ENCODE data around the gene RBMX2.

RBMX2 gene

DNA sequence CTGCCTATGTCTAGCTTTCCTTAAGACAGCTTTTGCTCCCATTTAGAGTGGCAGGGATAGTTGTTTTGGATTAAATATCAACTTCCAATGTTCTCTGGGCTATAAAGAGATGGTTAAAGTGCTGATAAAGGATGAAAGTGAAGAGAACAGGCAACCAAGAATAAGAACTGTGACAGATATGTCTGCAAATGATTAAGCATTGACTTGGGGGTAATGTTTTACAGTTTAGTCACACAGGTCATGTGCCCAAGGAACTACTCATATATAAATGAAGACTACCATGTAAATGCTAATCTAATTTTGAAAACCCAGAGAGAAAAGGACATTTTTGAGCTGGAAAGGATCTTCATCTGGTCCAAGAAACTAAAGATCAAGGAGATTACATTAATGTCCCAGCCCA, 42.1 kb downstream of the RBMX2 start:
- in situ Hi-C loops (cut with MboI; ENCODE audit: low sequenced_read_pairs, unreplicated experiment) = no loop called here
- TF ChIP-seq, protein P1, sequence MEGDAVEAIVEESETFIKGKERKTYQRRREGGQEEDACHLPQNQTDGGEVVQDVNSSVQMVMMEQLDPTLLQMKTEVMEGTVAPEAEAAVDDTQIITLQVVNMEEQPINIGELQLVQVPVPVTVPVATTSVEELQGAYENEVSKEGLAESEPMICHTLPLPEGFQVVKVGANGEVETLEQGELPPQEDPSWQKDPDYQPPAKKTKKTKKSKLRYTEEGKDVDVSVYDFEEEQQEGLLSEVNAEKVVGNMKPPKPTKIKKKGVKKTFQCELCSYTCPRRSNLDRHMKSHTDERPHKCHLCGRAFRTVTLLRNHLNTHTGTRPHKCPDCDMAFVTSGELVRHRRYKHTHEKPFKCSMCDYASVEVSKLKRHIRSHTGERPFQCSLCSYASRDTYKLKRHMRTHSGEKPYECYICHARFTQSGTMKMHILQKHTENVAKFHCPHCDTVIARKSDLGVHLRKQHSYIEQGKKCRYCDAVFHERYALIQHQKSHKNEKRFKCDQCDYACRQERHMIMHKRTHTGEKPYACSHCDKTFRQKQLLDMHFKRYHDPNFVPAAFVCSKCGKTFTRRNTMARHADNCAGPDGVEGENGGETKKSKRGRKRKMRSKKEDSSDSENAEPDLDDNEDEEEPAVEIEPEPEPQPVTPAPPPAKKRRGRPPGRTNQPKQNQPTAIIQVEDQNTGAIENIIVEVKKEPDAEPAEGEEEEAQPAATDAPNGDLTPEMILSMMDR (IDR thresholded peaks at IDR 0.05; ENCODE audit: borderline replicate concordance, control extremely low read depth, extremely low read depth, insufficient read depth, missing control alignments) = no peak
- DNase-seq (ENCODE audit: low spot score) = no peak

DNA sequence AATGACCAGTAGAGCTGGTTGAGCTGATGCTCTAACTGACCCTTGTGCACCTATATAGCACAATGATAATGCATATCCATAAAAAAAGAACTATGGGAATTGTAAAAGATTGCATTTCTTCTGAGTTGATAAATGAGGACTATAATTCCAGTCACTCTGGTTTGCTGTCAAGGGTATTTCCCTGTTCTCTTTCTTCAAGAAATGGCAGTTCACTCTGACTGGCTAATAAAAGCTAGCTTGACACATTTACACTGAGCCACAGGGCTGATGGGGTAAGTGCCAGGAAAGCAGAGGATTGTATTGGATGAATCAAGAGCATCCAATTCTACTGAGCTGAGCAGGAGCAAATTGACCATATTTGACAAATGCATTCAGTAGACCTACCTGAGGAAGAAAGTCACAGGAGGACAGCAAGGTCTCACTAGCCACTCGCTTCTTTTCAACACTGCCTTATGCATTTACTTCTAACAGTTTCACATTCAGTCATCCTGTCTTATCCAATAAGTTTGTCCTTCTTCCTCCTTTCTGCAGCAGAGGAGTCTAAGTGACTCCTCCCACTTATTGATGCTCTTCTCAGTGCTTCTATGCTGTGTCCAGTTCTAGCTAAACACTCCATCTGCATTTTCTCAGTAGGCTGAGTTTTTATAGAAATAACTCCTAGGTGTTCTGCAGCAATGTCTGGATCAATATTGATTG, 43.0 kb downstream of the RBMX2 start:
- TF ChIP-seq, protein P1 (IDR thresholded peaks at IDR 0.05; ENCODE audit: borderline replicate concordance, control extremely low read depth, extremely low read depth, insufficient read depth, missing control alignments) = no peak
- DNase-seq (ENCODE audit: low spot score) = no peak
- in situ Hi-C loops (cut with MboI; ENCODE audit: low sequenced_read_pairs, unreplicated experiment) = no loop called here

DNA sequence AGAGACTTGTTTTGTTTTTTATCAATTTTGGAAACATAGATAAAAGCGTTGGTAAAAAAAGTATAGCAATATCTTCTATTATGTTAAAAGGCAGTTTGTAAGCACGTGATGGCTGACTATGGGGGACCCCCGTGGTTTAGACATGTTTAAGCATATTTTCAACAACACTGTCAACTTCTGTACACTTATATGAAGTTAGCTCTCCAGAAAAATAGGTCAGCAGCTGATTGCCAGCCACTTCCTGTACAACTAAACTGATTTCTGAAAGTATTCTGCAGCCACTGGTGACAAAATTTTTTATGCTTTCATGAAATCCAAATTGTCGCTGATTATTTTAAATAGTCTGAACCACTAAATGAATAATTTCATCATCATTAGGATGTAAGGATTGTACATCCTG, 45.2 kb downstream of the RBMX2 start:
- in situ Hi-C loops (cut with MboI; ENCODE audit: low sequenced_read_pairs, unreplicated experiment) = no loop called here
- TF ChIP-seq, protein P1 (IDR thresholded peaks at IDR 0.05; ENCODE audit: borderline replicate concordance, control extremely low read depth, extremely low read depth, insufficient read depth, missing control alignments) = no peak
- no peak for DNase-seq (ENCODE audit: low spot score)

Measured in GM13976 (cell line).